Lower leg skin (tissue), 3 donors: Measurements from ENCODE around the gene CLEC17A.
"Not testable (repeated sequence)": the region's sequence is repeated elsewhere in the genome, so short reads cannot be mapped to it uniquely, and the experiment has no call there.

Experiments
- POLR2A ChIP-seq, 2 donors: fragments of 450-650 bp; IDR thresholded peaks; one replicate each; pipeline ENCODE4 v1.6.1; 2016 to 2017; ENCODE audit warnings: antibody characterized with exemption in 2 of 2, mild to moderate bottlenecking in 1 of 2, moderate library complexity in 1 of 2
- TF ChIP-seq, protein P1 (sequence below), 3 donors: fragments of 450-650 bp; IDR thresholded peaks; one replicate each; pipeline ENCODE4 v1.5.1; 2016; ENCODE audit warnings: antibody characterized with exemption in 3 of 3, mild to moderate bottlenecking in 3 of 3, moderate library complexity in 2 of 3

DNA sequence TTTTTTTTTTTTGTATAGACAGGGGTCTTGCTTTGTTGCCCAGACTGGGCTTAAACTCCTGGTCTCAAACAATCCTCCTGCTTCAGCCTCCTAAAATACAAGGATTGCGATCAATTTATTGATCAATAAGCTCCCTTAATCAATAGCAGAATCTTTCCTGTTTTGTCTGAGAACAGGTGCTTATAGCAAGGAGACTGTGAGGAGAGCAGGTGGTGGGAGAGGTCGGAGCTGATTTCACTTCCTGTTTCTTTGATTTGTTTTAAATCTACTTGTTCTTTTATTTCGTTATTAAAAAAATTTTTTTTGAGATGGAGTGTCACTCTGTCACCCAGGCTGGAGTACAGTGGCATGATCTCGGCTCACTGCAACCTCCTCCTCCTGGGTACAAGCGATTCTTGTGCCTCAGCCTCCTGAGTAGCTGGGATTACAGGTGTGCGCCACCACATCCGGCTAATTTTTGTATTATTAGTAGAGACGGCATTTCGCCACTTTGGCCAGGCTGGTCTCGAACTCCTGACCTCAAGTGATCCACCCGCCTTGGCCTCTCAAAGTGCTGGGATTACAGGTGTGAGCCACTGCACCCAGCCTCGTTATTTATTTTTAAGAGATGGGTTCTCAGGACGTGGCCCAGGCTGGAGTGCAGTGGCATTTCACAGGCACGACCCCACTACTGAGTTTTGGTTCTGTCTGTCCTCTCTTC lies 30.7 kb downstream of the CLEC17A start:
- TF ChIP-seq, protein P1, sequence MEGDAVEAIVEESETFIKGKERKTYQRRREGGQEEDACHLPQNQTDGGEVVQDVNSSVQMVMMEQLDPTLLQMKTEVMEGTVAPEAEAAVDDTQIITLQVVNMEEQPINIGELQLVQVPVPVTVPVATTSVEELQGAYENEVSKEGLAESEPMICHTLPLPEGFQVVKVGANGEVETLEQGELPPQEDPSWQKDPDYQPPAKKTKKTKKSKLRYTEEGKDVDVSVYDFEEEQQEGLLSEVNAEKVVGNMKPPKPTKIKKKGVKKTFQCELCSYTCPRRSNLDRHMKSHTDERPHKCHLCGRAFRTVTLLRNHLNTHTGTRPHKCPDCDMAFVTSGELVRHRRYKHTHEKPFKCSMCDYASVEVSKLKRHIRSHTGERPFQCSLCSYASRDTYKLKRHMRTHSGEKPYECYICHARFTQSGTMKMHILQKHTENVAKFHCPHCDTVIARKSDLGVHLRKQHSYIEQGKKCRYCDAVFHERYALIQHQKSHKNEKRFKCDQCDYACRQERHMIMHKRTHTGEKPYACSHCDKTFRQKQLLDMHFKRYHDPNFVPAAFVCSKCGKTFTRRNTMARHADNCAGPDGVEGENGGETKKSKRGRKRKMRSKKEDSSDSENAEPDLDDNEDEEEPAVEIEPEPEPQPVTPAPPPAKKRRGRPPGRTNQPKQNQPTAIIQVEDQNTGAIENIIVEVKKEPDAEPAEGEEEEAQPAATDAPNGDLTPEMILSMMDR (IDR thresholded peaks at IDR 0.05) = not testable (repeated sequence)
- not testable (repeated sequence) for TF ChIP-seq POLR2A (IDR thresholded peaks at IDR 0.05)
